Measurements from ENCODE around the gene PARP4. TPM values are rescaled to one million over a fixed set of nuclear protein-coding genes. Genes with fewer than 3 reads are reported as not detected.
"Not testable (repeated sequence)": the region's sequence is repeated elsewhere in the genome, so short reads cannot be mapped to it uniquely, and the experiment has no call there.

The PARP4 gene
- total RNA-seq, 4 donors from 2014 or later: 136 to 161 (median 138) TPM

GRCh38 chr13:24500977-24501376 lies 11.6 kb downstream of the PARP4 start:
- Histone ChIP-seq H3K27ac (no peak overlapping the region), H3K4me3 (no peak overlapping the region), H3K36me3 (peaks cover 0 to 57% (median 4%) of the 10 kb centered on the region in 3 donors), H3K4me1 (peaks cover 0 to 30% (median 0%) of the 10 kb centered on the region in 4 donors), H3K27me3 (no peaks in the 10 kb centered on the region), H3K9me3 (no peaks in the 10 kb centered on the region)
- TF ChIP-seq POLR2A (IDR thresholded peaks at IDR 0.05) (no peak), CTCF (IDR thresholded peaks at IDR 0.05) (no peak)
- DNase-seq: no peak

GRCh38 chr13:24497742-24498141 lies 14.8 kb downstream of the PARP4 start:
- Histone ChIP-seq H3K4me1 (peaks cover 0 to 18% (median 0%) of the 10 kb centered on the region in 4 donors), H3K27me3 (no peaks in the 10 kb centered on the region), H3K4me3 (no peak overlapping the region), H3K36me3 (peaks cover 0 to 82% (median 4%) of the 10 kb centered on the region in 3 donors), H3K9me3 (no peaks in the 10 kb centered on the region), H3K27ac (peak overlapping the region in 1 of 4 donors; percentile 3)
- DNase-seq: no peak
- no peak for TF ChIP-seq POLR2A (IDR thresholded peaks at IDR 0.05)

- H3K9me3 ChIP-seq, DNase-seq, H3K27me3 ChIP-seq, H3K4me3 ChIP-seq, H3K4me1 ChIP-seq, H3K27ac ChIP-seq: not testable (repeated sequence)
- H3K36me3 ChIP-seq: peaks cover 2 to 96% (median 4%) of the 10 kb centered on the region in 3 donors
Measured at GRCh38 chr13:24496295-24496694, 16.3 kb downstream of the PARP4 start.

GRCh38 chr13:24495151-24495729 lies 17.3 kb downstream of the PARP4 start:
- H3K36me3 ChIP-seq: peaks cover 2 to 98% (median 4%) of the 10 kb centered on the region in 3 donors
- no peak overlapping the region for H3K4me3 ChIP-seq
- no peaks in the 10 kb centered on the region for H3K4me1 ChIP-seq
- H3K27ac ChIP-seq: no peak overlapping the region
- H3K27me3 ChIP-seq: no peaks in the 10 kb centered on the region
- H3K9me3 ChIP-seq: no peaks in the 10 kb centered on the region
- DNase-seq: no peak
- TF ChIP-seq CTCF (IDR thresholded peaks at IDR 0.05): no peak
- no peak for TF ChIP-seq POLR2A (IDR thresholded peaks at IDR 0.05)

- no peak for TF ChIP-seq CTCF (IDR thresholded peaks at IDR 0.05)
- no peak for TF ChIP-seq POLR2A (IDR thresholded peaks at IDR 0.05)
- H3K27me3 ChIP-seq: no peaks in the 10 kb centered on the region
- no peaks in the 10 kb centered on the region for H3K4me1 ChIP-seq
- no peak overlapping the region for H3K27ac ChIP-seq
- no peaks in the 10 kb centered on the region for H3K9me3 ChIP-seq
- no peak overlapping the region for H3K4me3 ChIP-seq
- H3K36me3 ChIP-seq: peaks cover 2 to 99% (median 4%) of the 10 kb centered on the region in 3 donors
- DNase-seq: no peak
Measured at GRCh38 chr13:24493356-24493755, 19.2 kb downstream of the PARP4 start.

GRCh38 chr13:24491845-24492244 lies 20.7 kb downstream of the PARP4 start:
- no peak overlapping the region for H3K4me3 ChIP-seq
- no peak overlapping the region for H3K27ac ChIP-seq
- peaks cover 0 to 98% (median 2%) of the 10 kb centered on the region in 3 donors for H3K36me3 ChIP-seq
- no peak for DNase-seq
- H3K27me3 ChIP-seq: no peaks in the 10 kb centered on the region
- TF ChIP-seq CTCF (IDR thresholded peaks at IDR 0.05) (no peak), POLR2A (IDR thresholded peaks at IDR 0.05) (no peak)
- no peaks in the 10 kb centered on the region for H3K4me1 ChIP-seq
- no peaks in the 10 kb centered on the region for H3K9me3 ChIP-seq

- H3K36me3 ChIP-seq: peaks cover 0 to 98% (median 2%) of the 10 kb centered on the region in 3 donors
Measured at GRCh38 chr13:24489721-24490120, 22.9 kb downstream of the PARP4 start.

GRCh38 chr13:24488092-24488491 lies 24.5 kb downstream of the PARP4 start:
- H3K27ac ChIP-seq, H3K9me3 ChIP-seq, DNase-seq, H3K4me3 ChIP-seq, H3K4me1 ChIP-seq, H3K27me3 ChIP-seq: not testable (repeated sequence)
- peaks cover 0 to 96% (median 2%) of the 10 kb centered on the region in 3 donors for H3K36me3 ChIP-seq

More at GRCh38 chr13:24489721-24490120, 22.9 kb downstream of the PARP4 start:
- no peak for DNase-seq
- Histone ChIP-seq H3K4me1 (no peaks in the 10 kb centered on the region), H3K4me3 (no peak overlapping the region), H3K27ac (no peak overlapping the region), H3K27me3 (no peaks in the 10 kb centered on the region), H3K9me3 (no peaks in the 10 kb centered on the region)
- TF ChIP-seq POLR2A (IDR thresholded peaks at IDR 0.05) (no peak), CTCF (IDR thresholded peaks at IDR 0.05) (no peak)

GRCh38 chr13:24486017-24486657 lies 26.4 kb downstream of the PARP4 start:
- not testable (repeated sequence) for H3K4me1 ChIP-seq, DNase-seq, H3K4me3 ChIP-seq, H3K27me3 ChIP-seq, H3K27ac ChIP-seq, H3K9me3 ChIP-seq
- H3K36me3 ChIP-seq: peaks cover 0 to 95% (median 0%) of the 10 kb centered on the region in 3 donors

Measured in Peyer's patch (tissue), 4 donors.